Measurements from ENCODE around the gene PLEKHA5. TPM values are rescaled to one million over a fixed set of nuclear protein-coding genes. Genes with fewer than 3 reads are reported as not detected.

PLEKHA5 gene
- polyA plus RNA-seq, 1 of the 3 experiments (the other 2 are of a cell fraction), result 7.1 TPM

DNA sequence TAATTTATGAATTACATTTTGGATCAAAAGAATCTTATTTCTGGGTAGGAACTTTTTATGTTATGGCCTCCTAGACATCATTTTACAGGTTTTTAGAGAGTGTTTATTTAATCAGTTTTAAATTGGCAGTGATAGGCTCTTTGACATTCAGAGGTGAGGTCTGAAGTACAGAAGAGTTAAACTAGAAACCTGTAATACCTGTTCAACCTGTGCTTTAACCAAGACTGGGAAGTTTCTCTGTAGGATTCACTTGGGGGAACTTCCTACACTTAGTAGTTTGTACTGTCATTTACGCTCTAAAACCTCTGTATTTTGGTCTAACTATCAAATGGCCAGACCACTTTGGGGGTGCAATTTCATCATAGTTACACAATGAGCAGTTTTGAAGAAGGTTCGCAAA, 35.9 kb downstream of the PLEKHA5 start (continued):
- no peak for TF ChIP-seq ZBTB33 (IDR thresholded peaks at IDR 0.05; ENCODE audit: borderline replicate concordance, low read depth)
- TF ChIP-seq ELF1 (IDR thresholded peaks at IDR 0.05), result no peak

- WGBS (ENCODE audit: low lambda C conversion rate), result 96% methylated on average over 5 of the region's 5 CpGs
- no peaks in the 10 kb centered on the region for H3K9me2 ChIP-seq
- H3K4me3 ChIP-seq (ENCODE audit: low read depth in 2 of 2, low read length in 1 of 2), result no peak overlapping the region
- H3K27ac ChIP-seq (ENCODE audit: low read depth in 2 of 2, low read length in 1 of 2), result no peak overlapping the region
- peaks cover 0 to 5% of the 10 kb centered on the region in 2 experiments; a peak in 1 of 4 replicates for H3K4me1 ChIP-seq (ENCODE audit: control insufficient read depth in 1 of 2, insufficient read depth in 2 of 2, low read depth in 1 of 2, low read length in 1 of 2)
- H3K9ac ChIP-seq, result no peak overlapping the region
- no peak for DNase-seq
- no peak for TF ChIP-seq TEAD4 (IDR thresholded peaks at IDR 0.05; ENCODE audit: borderline replicate concordance, insufficient read depth)
- no peak for TF ChIP-seq FOXJ3 (CRISPR knock-in tag; IDR thresholded peaks at IDR 0.05)
- TF ChIP-seq, protein P1, sequence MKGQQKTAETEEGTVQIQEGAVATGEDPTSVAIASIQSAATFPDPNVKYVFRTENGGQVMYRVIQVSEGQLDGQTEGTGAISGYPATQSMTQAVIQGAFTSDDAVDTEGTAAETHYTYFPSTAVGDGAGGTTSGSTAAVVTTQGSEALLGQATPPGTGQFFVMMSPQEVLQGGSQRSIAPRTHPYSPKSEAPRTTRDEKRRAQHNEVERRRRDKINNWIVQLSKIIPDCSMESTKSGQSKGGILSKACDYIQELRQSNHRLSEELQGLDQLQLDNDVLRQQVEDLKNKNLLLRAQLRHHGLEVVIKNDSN (IDR thresholded peaks at IDR 0.05; ENCODE audit: borderline replicate concordance, low read depth), result no peak
- TF ChIP-seq POLR2AphosphoS5 (IDR thresholded peaks at IDR 0.05; ENCODE audit: low read depth, low read length), result no peak
- ChIA-PET CTCF (interaction anchor here (1.0 kb wide), 1 partner anchor 12 kb away, joined by 3 read pairs; no protein-coding TSS in a partner anchor), POLR2A (no interaction called here)
- H3K4me2 ChIP-seq, result no peak overlapping the region
- peaks cover 7% of the 10 kb centered on the region for H3K79me2 ChIP-seq (ENCODE audit: insufficient read depth)
- no peaks in the 10 kb centered on the region for H3K27me3 ChIP-seq (ENCODE audit: insufficient read depth)
- no peaks in the 10 kb centered on the region for H3K9me3 ChIP-seq
- no peaks in the 10 kb centered on the region for H3F3A ChIP-seq (replicated peaks; ENCODE audit: insufficient read depth)
- H3K36me3 ChIP-seq (replicated peaks in 1 of 2; ENCODE audit: control insufficient read depth in 1 of 2, insufficient read depth in 2 of 2, low read length in 1 of 2), result no peaks in the 10 kb centered on the region
- no peaks in the 10 kb centered on the region for H4K20me1 ChIP-seq (ENCODE audit: insufficient read depth)
- no peak overlapping the region for H2AFZ ChIP-seq (ENCODE audit: low read depth)
Measured at GRCh38 chr12:19166387-19166786, 36.9 kb downstream of the PLEKHA5 start.

DNA sequence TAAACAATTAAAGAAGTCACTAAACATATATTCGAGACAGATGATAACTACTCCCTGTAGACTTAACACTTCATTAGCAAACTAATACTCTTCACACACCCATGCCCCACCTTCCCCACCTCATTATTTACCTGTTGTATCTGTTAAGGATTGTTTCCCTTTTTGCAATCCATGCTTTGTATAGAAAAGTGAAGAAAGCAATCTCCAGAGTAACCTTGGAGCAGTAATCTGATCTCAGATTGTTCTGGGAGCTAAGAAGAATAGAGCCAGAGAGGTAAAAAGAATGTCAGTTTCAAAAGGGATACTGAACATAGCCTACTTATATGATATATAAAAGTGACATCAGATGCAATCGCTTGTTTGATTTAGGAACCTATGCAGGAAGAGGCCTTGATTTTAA, 37.4 kb downstream of the PLEKHA5 start:
- Histone ChIP-seq H3K4me3 (ENCODE audit: low read depth in 2 of 2, low read length in 1 of 2) (no peak overlapping the region), H3K79me2 (ENCODE audit: insufficient read depth) (peaks cover 7% of the 10 kb centered on the region), H2AFZ (ENCODE audit: low read depth) (no peak overlapping the region), H3K9me2 (no peaks in the 10 kb centered on the region), H3K36me3 (replicated peaks in 1 of 2; ENCODE audit: control insufficient read depth in 1 of 2, insufficient read depth in 2 of 2, low read length in 1 of 2) (no peaks in the 10 kb centered on the region), H4K20me1 (ENCODE audit: insufficient read depth) (no peaks in the 10 kb centered on the region), H3K27me3 (ENCODE audit: insufficient read depth) (no peaks in the 10 kb centered on the region), H3K4me2 (no peak overlapping the region), H3F3A (replicated peaks; ENCODE audit: insufficient read depth) (no peaks in the 10 kb centered on the region), H3K9me3 (no peaks in the 10 kb centered on the region), H3K27ac (ENCODE audit: low read depth in 2 of 2, low read length in 1 of 2) (no peak overlapping the region), H3K4me1 (ENCODE audit: control insufficient read depth in 1 of 2, insufficient read depth in 2 of 2, low read depth in 1 of 2, low read length in 1 of 2) (peaks cover 0 to 5% of the 10 kb centered on the region in 2 experiments; a peak in 1 of 4 replicates), H3K9ac (no peak overlapping the region)
- 45% methylated on average over 2 of the region's 2 CpGs for WGBS (ENCODE audit: low lambda C conversion rate)
- TF ChIP-seq NFIC (IDR thresholded peaks at IDR 0.05; ENCODE audit: borderline replicate concordance), result no peak
- no peak for TF ChIP-seq RCOR1 (IDR thresholded peaks at IDR 0.05; ENCODE audit: low read length)
- TF ChIP-seq SIN3A (IDR thresholded peaks at IDR 0.05; ENCODE audit: borderline replicate concordance, low read depth, low read length), result no peak
- TF ChIP-seq SMC3 (IDR thresholded peaks at IDR 0.05; ENCODE audit: low read depth, low read length), result no peak
- no peak for TF ChIP-seq ZBTB33 (IDR thresholded peaks at IDR 0.05; ENCODE audit: borderline replicate concordance, low read depth)
- TF ChIP-seq CTCF (IDR thresholded peaks at IDR 0.05), result no peak
- no peak for TF ChIP-seq MEF2A (IDR thresholded peaks at IDR 0.05; ENCODE audit: borderline replicate concordance, low read depth)
- TF ChIP-seq NRF1 (IDR thresholded peaks at IDR 0.05; ENCODE audit: low read depth, low read length), result no peak
- TF ChIP-seq, protein P1 (IDR thresholded peaks at IDR 0.05; ENCODE audit: borderline replicate concordance, low read depth), result no peak
- POLR2A ChIA-PET, result no interaction called here
- DNase-seq, result no peak
- CTCF ChIA-PET, result interaction anchor here (1.0 to 1.3 kb wide), 2 partner anchors 11 to 20 kb away, joined by 3 to 4 read pairs; no protein-coding TSS in a partner anchor
